ENCODE data around the gene KRTAP5-8. TPM values are rescaled to one million over a fixed set of nuclear protein-coding genes. Genes with fewer than 3 reads are reported as not detected.
A peak's percentile ranks its signal among the peaks of the same experiment; 100 is the strongest.

KRTAP5-8 gene
- total and polyA plus RNA-seq, 8 donors, result 0.14 to 0.46 (median 0.35) TPM; not detected in 5

GRCh38 chr11:71558996-71559395, 21.2 kb downstream of the KRTAP5-8 start:
- 25 to 43% methylated on average over 1 of the region's 1 CpG for WGBS, 2 donors
- no peak for FAIRE-seq
- DNase-seq, result no peak
- no peaks in the 10 kb centered on the region for H3K36me3 ChIP-seq
- TF ChIP-seq, protein P1, sequence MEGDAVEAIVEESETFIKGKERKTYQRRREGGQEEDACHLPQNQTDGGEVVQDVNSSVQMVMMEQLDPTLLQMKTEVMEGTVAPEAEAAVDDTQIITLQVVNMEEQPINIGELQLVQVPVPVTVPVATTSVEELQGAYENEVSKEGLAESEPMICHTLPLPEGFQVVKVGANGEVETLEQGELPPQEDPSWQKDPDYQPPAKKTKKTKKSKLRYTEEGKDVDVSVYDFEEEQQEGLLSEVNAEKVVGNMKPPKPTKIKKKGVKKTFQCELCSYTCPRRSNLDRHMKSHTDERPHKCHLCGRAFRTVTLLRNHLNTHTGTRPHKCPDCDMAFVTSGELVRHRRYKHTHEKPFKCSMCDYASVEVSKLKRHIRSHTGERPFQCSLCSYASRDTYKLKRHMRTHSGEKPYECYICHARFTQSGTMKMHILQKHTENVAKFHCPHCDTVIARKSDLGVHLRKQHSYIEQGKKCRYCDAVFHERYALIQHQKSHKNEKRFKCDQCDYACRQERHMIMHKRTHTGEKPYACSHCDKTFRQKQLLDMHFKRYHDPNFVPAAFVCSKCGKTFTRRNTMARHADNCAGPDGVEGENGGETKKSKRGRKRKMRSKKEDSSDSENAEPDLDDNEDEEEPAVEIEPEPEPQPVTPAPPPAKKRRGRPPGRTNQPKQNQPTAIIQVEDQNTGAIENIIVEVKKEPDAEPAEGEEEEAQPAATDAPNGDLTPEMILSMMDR (IDR thresholded peaks at IDR 0.05), result no peak
- no peaks in the 10 kb centered on the region for H3K27me3 ChIP-seq
- no peaks in the 10 kb centered on the region for H3K9me3 ChIP-seq
- no peak overlapping the region for H3K4me3 ChIP-seq
- no peaks in the 10 kb centered on the region for H3K4me1 ChIP-seq
- intact Hi-C loops (cut with DNase I), result no loop called here
- ATAC-seq, result no peak
- H3K27ac ChIP-seq, result no peak overlapping the region

GRCh38 chr11:71562120-71562519, 24.3 kb downstream of the KRTAP5-8 start:
- no peaks in the 10 kb centered on the region for H3K27me3 ChIP-seq
- intact Hi-C loops (cut with DNase I), result no loop called here

DNA sequence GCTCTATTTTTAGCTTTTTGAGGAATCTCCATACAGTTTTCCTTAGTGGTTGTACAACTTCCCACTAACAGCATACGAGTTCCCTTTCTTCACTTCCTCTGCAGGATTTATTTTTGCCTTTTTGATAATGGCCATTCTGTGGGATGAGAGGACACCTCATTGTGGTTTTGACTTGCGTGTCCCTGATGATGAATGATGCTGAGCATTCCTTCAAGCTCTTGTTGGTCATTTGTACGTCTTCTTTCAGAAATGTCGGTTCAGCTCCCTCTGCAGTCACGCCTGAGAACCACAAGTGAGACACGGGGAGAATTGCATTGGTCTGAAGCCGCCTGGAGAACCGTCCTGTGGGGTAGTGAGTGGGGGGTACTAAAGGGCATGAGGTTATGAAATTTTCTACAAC, 25.6 kb downstream of the KRTAP5-8 start:
- FAIRE-seq, result no peak

More at GRCh38 chr11:71562120-71562519, 24.3 kb downstream of the KRTAP5-8 start:
- H3K27ac ChIP-seq, result no peak overlapping the region
- no peak for ATAC-seq
- no peaks in the 10 kb centered on the region for H3K4me1 ChIP-seq
- TF ChIP-seq, protein P1 (IDR thresholded peaks at IDR 0.05), result no peak
- H3K36me3 ChIP-seq, result no peaks in the 10 kb centered on the region
- H3K9me3 ChIP-seq, result no peaks in the 10 kb centered on the region
- H3K4me3 ChIP-seq, result no peak overlapping the region
- DNase-seq, result no peak
- FAIRE-seq, result no peak

GRCh38 chr11:71564430-71564829, 26.6 kb downstream of the KRTAP5-8 start:
- H3K36me3 ChIP-seq, result no peaks in the 10 kb centered on the region
- no peak for FAIRE-seq

More for the DNA sequence above, 25.6 kb downstream of the KRTAP5-8 start:
- Histone ChIP-seq H3K4me3 (no peak overlapping the region), H3K27me3 (no peaks in the 10 kb centered on the region), H3K4me1 (no peaks in the 10 kb centered on the region), H3K36me3 (no peaks in the 10 kb centered on the region), H3K9me3 (no peaks in the 10 kb centered on the region), H3K27ac (no peak overlapping the region)
- ATAC-seq, result peak in 3 of 4 donors; percentile 32 to 57 (median 41)
- DNase-seq, result no peak
- intact Hi-C loops (cut with DNase I), result no loop called here
- TF ChIP-seq, protein P1 (IDR thresholded peaks at IDR 0.05), result no peak
- 32 to 37% methylated on average over 8 of the region's 8 CpGs for WGBS, 2 donors

DNA sequence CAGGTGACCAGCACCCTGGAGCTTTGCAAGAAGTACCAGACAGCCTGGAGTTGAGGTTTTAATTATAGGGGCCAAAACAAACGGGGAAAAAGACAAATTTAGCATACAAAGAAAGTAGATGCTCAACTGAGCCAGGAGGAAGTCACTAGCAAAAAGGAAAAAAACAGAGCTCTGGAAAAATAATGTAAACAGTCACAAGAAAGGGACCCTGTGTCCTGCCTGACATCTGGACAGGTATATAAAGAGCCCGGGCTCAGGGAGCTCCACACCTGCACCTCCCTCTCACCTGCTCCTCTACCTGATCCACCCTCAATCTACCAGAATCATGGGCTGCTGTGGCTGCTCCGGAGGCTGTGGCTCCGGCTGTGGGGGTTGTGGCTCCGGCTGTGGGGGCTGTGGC, 27.4 kb downstream of the KRTAP5-8 start, which contains the start of gene KRTAP5-10:
TSS of gene KRTAP5-10 (plus strand) at position 301 of the 400 bp plus-strand sequence. CDS start at position 326, 25 bp downstream.
- Histone ChIP-seq H3K9me3 (no peaks in the 10 kb centered on the region), H3K4me1 (no peaks in the 10 kb centered on the region), H3K4me3 (no peak within 1 kb of the TSS), H3K36me3 (no peaks in the 10 kb centered on the region), H3K27me3 (no peaks in the 10 kb centered on the region), H3K27ac (no peak within 1 kb of the TSS)
- FAIRE-seq (no peak), ATAC-seq (no peak), DNase-seq (no peak)
- TF ChIP-seq, protein P1 (IDR thresholded peaks at IDR 0.05), result no peak
- WGBS, 2 donors, result 70 to 73% methylated on average over 5 of the region's 5 CpGs
- intact Hi-C loops (cut with DNase I), result no loop called here

More at GRCh38 chr11:71564430-71564829, 26.6 kb downstream of the KRTAP5-8 start:
- Histone ChIP-seq H3K4me1 (no peaks in the 10 kb centered on the region), H3K27ac (no peak overlapping the region), H3K4me3 (no peak overlapping the region), H3K27me3 (no peaks in the 10 kb centered on the region), H3K9me3 (no peaks in the 10 kb centered on the region)
- WGBS, 2 donors, result 82 to 89% methylated on average over 4 of the region's 4 CpGs
- ATAC-seq, result no peak
- TF ChIP-seq, protein P1 (IDR thresholded peaks at IDR 0.05), result no peak
- intact Hi-C loops (cut with DNase I), result no loop called here
- DNase-seq, result no peak
